Measurements from ENCODE around the gene SEMA3G. TPM values are rescaled to one million over a fixed set of nuclear protein-coding genes. Genes with fewer than 3 reads are reported as not detected.

Gene SEMA3G
- total RNA-seq, 1 donor from 2014 or later, result 27.6 TPM

GRCh38 chr3:52490035-52490938 is 45.4 kb upstream of the SEMA3G start:
- Histone ChIP-seq H3K27ac (peak overlapping the region; percentile 76), H3K4me3 (no peak overlapping the region), H3K4me1 (peaks cover 39% of the 10 kb centered on the region), H3K36me3 (peaks cover 75% of the 10 kb centered on the region), H3K9me3 (no peaks in the 10 kb centered on the region), H3K27me3 (no peaks in the 10 kb centered on the region)
- no peak for TF ChIP-seq CTCF (IDR thresholded peaks at IDR 0.05)
- intact Hi-C loops (cut with DNase I), result no loop called here
- ATAC-seq, result no peak
- DNase-seq, result no peak

- intact Hi-C loops (cut with DNase I), result no loop called here
- Histone ChIP-seq H3K36me3 (peaks cover 75% of the 10 kb centered on the region), H3K4me1 (peaks cover 43% of the 10 kb centered on the region), H3K27ac (peak overlapping the region; percentile 76), H3K4me3 (no peak overlapping the region), H3K27me3 (no peaks in the 10 kb centered on the region), H3K9me3 (no peaks in the 10 kb centered on the region)
- ATAC-seq (no peak), DNase-seq (no peak)
- no peak for TF ChIP-seq CTCF (IDR thresholded peaks at IDR 0.05)
These were observed 44.5 kb upstream of the SEMA3G start for GRCh38 chr3:52489453-52489852.

DNA sequence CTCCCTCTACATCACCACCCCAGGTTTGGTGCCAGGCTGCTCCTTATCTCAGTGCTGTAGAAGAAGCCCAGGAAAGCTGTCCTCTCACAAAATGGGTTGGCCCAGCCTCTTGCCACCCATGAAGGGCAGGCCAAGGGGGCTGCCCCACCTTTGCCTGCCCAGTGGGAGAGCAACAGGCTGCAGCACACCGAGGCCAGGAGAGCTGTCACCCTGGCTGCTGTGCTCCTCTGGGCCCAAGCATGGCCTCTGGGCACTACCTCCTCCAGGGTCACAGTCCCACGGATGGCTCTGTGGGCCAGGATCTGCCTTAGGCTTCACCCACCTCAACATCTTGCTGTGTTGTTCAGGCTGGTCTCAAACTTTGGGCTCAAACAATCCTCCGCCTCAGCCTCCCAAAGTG is 43.8 kb upstream of the SEMA3G start:
- DNase-seq, result no peak
- peaks cover 38% of the 10 kb centered on the region for H3K4me1 ChIP-seq
- H3K27me3 ChIP-seq, result no peaks in the 10 kb centered on the region
- intact Hi-C loops (cut with DNase I), result no loop called here
- no peak overlapping the region for H3K27ac ChIP-seq
- no peak overlapping the region for H3K4me3 ChIP-seq
- no peak for TF ChIP-seq CTCF (IDR thresholded peaks at IDR 0.05)
- peaks cover 75% of the 10 kb centered on the region for H3K36me3 ChIP-seq
- no peak for ATAC-seq
- no peaks in the 10 kb centered on the region for H3K9me3 ChIP-seq

- intact Hi-C loops (cut with DNase I), result no loop called here
These were observed 43.1 kb upstream of the SEMA3G start for GRCh38 chr3:52487788-52488691.

More at GRCh38 chr3:52487788-52488691, 43.1 kb upstream of the SEMA3G start:
- H3K4me1 ChIP-seq, result peaks cover 37% of the 10 kb centered on the region
- H3K9me3 ChIP-seq, result no peaks in the 10 kb centered on the region
- H3K27me3 ChIP-seq, result no peaks in the 10 kb centered on the region
- H3K36me3 ChIP-seq, result peaks cover 74% of the 10 kb centered on the region
- TF ChIP-seq CTCF (IDR thresholded peaks at IDR 0.05), result no peak
- DNase-seq (no peak), ATAC-seq (no peak)
- no peak overlapping the region for H3K4me3 ChIP-seq
- no peak overlapping the region for H3K27ac ChIP-seq

Data from upper lobe of right lung (tissue), 1 donor.